Muscle layer of colon (tissue), 2 donors: ENCODE results near the gene TENT5C.
"Not testable (repeated sequence)": the region's sequence is repeated elsewhere in the genome, so short reads cannot be mapped to it uniquely, and the experiment has no call there.

Experiments
- H3K27ac ChIP-seq: one replicate; pipeline ENCODE4 v1.7.0; 2013; ENCODE audit warnings: low read depth, mild to moderate bottlenecking, low read length, moderate library complexity
- H3K27me3 ChIP-seq, 2 donors: one replicate each; pipeline ENCODE4 v1.7.0; 2013; ENCODE audit warnings: low read length in 2 of 2, mild to moderate bottlenecking in 2 of 2; ENCODE audit not compliant: insufficient read depth in 2 of 2, control insufficient read depth in 1 of 2
- H3K36me3 ChIP-seq: one replicate; pipeline ENCODE4 v1.7.0; 2013; ENCODE audit warnings: mild to moderate bottlenecking, low read length; ENCODE audit not compliant: insufficient read depth
- H3K4me1 ChIP-seq: one replicate; pipeline ENCODE4 v1.7.0; 2013; ENCODE audit warnings: mild to moderate bottlenecking, low read length; ENCODE audit not compliant: insufficient read depth
- H3K4me3 ChIP-seq, 2 donors: one replicate each; pipeline ENCODE4 v1.7.0; 2013; ENCODE audit warnings: low read length in 2 of 2, low read depth in 1 of 2, mild to moderate bottlenecking in 1 of 2, moderate library complexity in 1 of 2
- H3K9ac ChIP-seq: one replicate; pipeline ENCODE4 v1.7.0; 2013; ENCODE audit warnings: low read length
- H3K9me3 ChIP-seq: one replicate; pipeline ENCODE4 v1.7.0; 2013; ENCODE audit warnings: mild to moderate bottlenecking, low read length
- donor health status: abdominal sarcoma.
- donor health status: Adenocarcinoma of cecum.

TENT5C gene

GRCh38 chr1:117605774-117606648 lies at the start of gene TENT5C:
TENT5C (plus strand) TSS chr1:117606048; CDS start chr1:117622869, 16,821 bp downstream.
- peak within 1 kb of the TSS; percentile 92 for H3K27ac ChIP-seq
- H3K36me3 ChIP-seq, result no peaks in the 10 kb centered on the region
- no peaks in the 10 kb centered on the region for H3K27me3 ChIP-seq

GRCh38 chr1:117556341-117556740 lies 49.5 kb upstream of the TENT5C start:
- Histone ChIP-seq H3K9me3 (no peaks in the 10 kb centered on the region), H3K4me3 (no peak overlapping the region), H3K36me3 (no peaks in the 10 kb centered on the region), H3K4me1 (no peaks in the 10 kb centered on the region), H3K9ac (no peak overlapping the region), H3K27me3 (no peaks in the 10 kb centered on the region), H3K27ac (no peak overlapping the region)

More at GRCh38 chr1:117605774-117606648, at the start of gene TENT5C:
- H3K9ac ChIP-seq, result peak within 1 kb of the TSS; percentile 85
- H3K9me3 ChIP-seq, result no peaks in the 10 kb centered on the region
- peak within 1 kb of the TSS; percentile 97 to 99 for H3K4me3 ChIP-seq
- peaks cover 27% of the 10 kb centered on the region for H3K4me1 ChIP-seq

GRCh38 chr1:117556976-117557375 lies 48.9 kb upstream of the TENT5C start:
- no peaks in the 10 kb centered on the region for H3K9me3 ChIP-seq
- no peaks in the 10 kb centered on the region for H3K36me3 ChIP-seq
- no peaks in the 10 kb centered on the region for H3K4me1 ChIP-seq
- H3K4me3 ChIP-seq, result no peak overlapping the region
- H3K27ac ChIP-seq, result no peak overlapping the region
- H3K9ac ChIP-seq, result no peak overlapping the region
- H3K27me3 ChIP-seq, result no peaks in the 10 kb centered on the region

GRCh38 chr1:117558451-117558850 lies 47.4 kb upstream of the TENT5C start:
- H3K4me3 ChIP-seq, H3K36me3 ChIP-seq, H3K4me1 ChIP-seq, H3K27ac ChIP-seq, H3K9ac ChIP-seq, H3K9me3 ChIP-seq, H3K27me3 ChIP-seq: not testable (repeated sequence)

GRCh38 chr1:117559139-117559538 lies 46.7 kb upstream of the TENT5C start:
- Histone ChIP-seq H3K27ac (no peak overlapping the region), H3K36me3 (no peaks in the 10 kb centered on the region), H3K4me3 (no peak overlapping the region), H3K9ac (no peak overlapping the region), H3K27me3 (no peaks in the 10 kb centered on the region), H3K4me1 (no peaks in the 10 kb centered on the region), H3K9me3 (no peaks in the 10 kb centered on the region)

- Histone ChIP-seq H3K27me3 (no peaks in the 10 kb centered on the region), H3K36me3 (no peaks in the 10 kb centered on the region), H3K9ac (no peak overlapping the region), H3K4me3 (no peak overlapping the region), H3K27ac (no peak overlapping the region), H3K4me1 (no peaks in the 10 kb centered on the region), H3K9me3 (no peaks in the 10 kb centered on the region)
Observed at GRCh38 chr1:117559985-117560384, 45.9 kb upstream of the TENT5C start.

- Histone ChIP-seq H3K9me3 (no peaks in the 10 kb centered on the region), H3K36me3 (no peaks in the 10 kb centered on the region), H3K27ac (no peak overlapping the region), H3K4me1 (no peaks in the 10 kb centered on the region), H3K27me3 (no peaks in the 10 kb centered on the region), H3K4me3 (no peak overlapping the region), H3K9ac (no peak overlapping the region)
Observed at GRCh38 chr1:117561071-117561470, 44.8 kb upstream of the TENT5C start.

- no peaks in the 10 kb centered on the region for H3K4me1 ChIP-seq
- H3K9me3 ChIP-seq, result no peaks in the 10 kb centered on the region
- H3K4me3 ChIP-seq, result no peak overlapping the region
- no peak overlapping the region for H3K27ac ChIP-seq
- no peaks in the 10 kb centered on the region for H3K27me3 ChIP-seq
- no peaks in the 10 kb centered on the region for H3K36me3 ChIP-seq
- H3K9ac ChIP-seq, result no peak overlapping the region
Observed at GRCh38 chr1:117561551-117561950, 44.3 kb upstream of the TENT5C start.

GRCh38 chr1:117562581-117563491 lies 43.0 kb upstream of the TENT5C start:
- no peaks in the 10 kb centered on the region for H3K36me3 ChIP-seq
- no peak overlapping the region for H3K27ac ChIP-seq
- H3K4me3 ChIP-seq, result no peak overlapping the region
- H3K9me3 ChIP-seq, result no peaks in the 10 kb centered on the region
- no peak overlapping the region for H3K9ac ChIP-seq
- H3K4me1 ChIP-seq, result no peaks in the 10 kb centered on the region
- H3K27me3 ChIP-seq, result no peaks in the 10 kb centered on the region

- no peaks in the 10 kb centered on the region for H3K4me1 ChIP-seq
- H3K36me3 ChIP-seq, result no peaks in the 10 kb centered on the region
- no peak overlapping the region for H3K9ac ChIP-seq
- H3K27me3 ChIP-seq, result no peaks in the 10 kb centered on the region
- no peak overlapping the region for H3K4me3 ChIP-seq
- H3K27ac ChIP-seq, result no peak overlapping the region
- H3K9me3 ChIP-seq, result no peaks in the 10 kb centered on the region
Observed at GRCh38 chr1:117563492-117563875, 42.4 kb upstream of the TENT5C start.

GRCh38 chr1:117564227-117565075 lies 41.4 kb upstream of the TENT5C start:
- Histone ChIP-seq H3K4me1 (no peaks in the 10 kb centered on the region), H3K27ac (no peak overlapping the region), H3K9ac (no peak overlapping the region), H3K4me3 (no peak overlapping the region), H3K36me3 (no peaks in the 10 kb centered on the region), H3K27me3 (no peaks in the 10 kb centered on the region), H3K9me3 (no peaks in the 10 kb centered on the region)
